HepG2 (cell line): Measurements from ENCODE around the gene SHC3. TPM values are rescaled to one million over a fixed set of nuclear protein-coding genes. Genes with fewer than 3 reads are reported as not detected.

Experiments used
- ATAC-seq: fragments of 200-7000 bp; cut with Tn5 transposase; 3 replicates; pipeline ENCODE4 v1.9.1; 2020; ENCODE audit warnings: mild to moderate bottlenecking, moderate library complexity
- BruUV-seq: library from RNA; stranded (reverse); fragments of 400-500 nt; replicated peaks from 2 replicates; lab custom pipeline; 2021; lab: Mats Ljungman, UMichigan
- CTCF ChIA-PET: fragments of 300-600 bp; formaldehyde crosslinking; extraction: SDS; loops from one replicate; lab custom pipeline; 2021; ENCODE audit warnings: low total read pairs, inconsistent platforms, low intra/inter-chr PET ratio; lab: Yijun Ruan, JAX
- POLR2A ChIA-PET: fragments of 350-600 bp; sonication (Branson Sonifier 250); formaldehyde crosslinking; loops from one replicate; lab custom pipeline; 2020; ENCODE audit warnings: antibody characterized with exemption, inconsistent platforms; lab: Yijun Ruan, JAX
- DNase-seq: peaks from one replicate; pipeline ENCODE4 v3.0.0-alpha.2; 2015; ENCODE audit warnings: low spot score
- FAIRE-seq: peaks from 3 replicates; lab custom pipeline; 2011; peaks lifted over from hg19 to GRCh38; lab: Jason Lieb, UNC
- H2AFZ ChIP-seq: one replicate; pipeline ENCODE4 v1.6.1; 2011; ENCODE audit warnings: low read length, inconsistent platforms
- H3K27ac ChIP-seq: fragments of 300-600 bp; 3 replicates; pipeline ENCODE4 v1.8.0; 2011; ENCODE audit warnings: mixed run types, mild to moderate bottlenecking, mixed read lengths, low read length, inconsistent platforms; ENCODE audit not compliant: insufficient read depth; ENCODE audit errors: extremely low read length
- H3K27me3 ChIP-seq, 2 experiments: fragments of 200-600 bp in 1 of 2; 2 replicates in 1 of 2; 3 replicates in 1 of 2; pipeline versions ENCODE4 v1.6.0 to v1.8.0; 2011; ENCODE audit warnings: low read length in 2 of 2, mild to moderate bottlenecking in 2 of 2, moderate library complexity in 2 of 2, inconsistent platforms in 1 of 2; ENCODE audit not compliant: insufficient read depth in 2 of 2, control insufficient read depth in 1 of 2
- H3K36me3 ChIP-seq, 2 experiments: fragments of 200-600 bp in 1 of 2; replicated peaks in 1 of 2; 2 replicates in 1 of 2; 3 replicates in 1 of 2; pipeline versions ENCODE4 v1.5.1 to v1.8.0; 2011; ENCODE audit warnings: low read length in 2 of 2, inconsistent platforms in 1 of 2; ENCODE audit not compliant: insufficient read depth in 2 of 2, control insufficient read depth in 1 of 2
- H3K4me1 ChIP-seq: 2 replicates; pipeline ENCODE4 v1.5.1; 2012; ENCODE audit warnings: low read length, inconsistent platforms; ENCODE audit not compliant: insufficient read depth
- H3K4me2 ChIP-seq: 2 replicates; pipeline ENCODE4 v1.6.0; 2011; ENCODE audit warnings: low read depth, low read length, inconsistent platforms
- H3K4me3 ChIP-seq, 3 experiments: fragments of 200-600 bp in 1 of 3; sonication (generic), shearing (Covaris generic) in 1 of 3; replicated peaks in 1 of 3; 2 replicates each; pipeline ENCODE4 v1.5.1; 2011 to 2016; ENCODE audit warnings: low read length in 3 of 3, inconsistent platforms in 2 of 3, low read depth in 2 of 3, mild to moderate bottlenecking in 2 of 3, control low read depth in 1 of 3, mixed read lengths in 1 of 3; ENCODE audit not compliant: insufficient read depth in 1 of 3
- H3K79me2 ChIP-seq: one replicate; pipeline ENCODE4 v1.6.1; 2011; ENCODE audit warnings: low read length, inconsistent platforms; ENCODE audit not compliant: insufficient read depth
- H3K9ac ChIP-seq: 2 replicates; pipeline ENCODE4 v1.6.0; 2011; ENCODE audit warnings: mild to moderate bottlenecking, low read depth, low read length, inconsistent platforms; ENCODE audit not compliant: insufficient read depth
- H3K9me3 ChIP-seq: 2 replicates; pipeline ENCODE4 v1.5.1; 2012; ENCODE audit warnings: mild to moderate bottlenecking, low read length
- H4K20me1 ChIP-seq: 2 replicates; pipeline ENCODE4 v1.6.0; 2011; ENCODE audit warnings: inconsistent platforms, mild to moderate bottlenecking, low read length, moderate library complexity; ENCODE audit not compliant: insufficient read depth
- CHCHD3 ChIP-seq: sonication (generic); formaldehyde crosslinking; IDR thresholded peaks from 2 replicates; pipeline ENCODE4 v1.8.0; 2022; ENCODE audit warnings: mild to moderate bottlenecking, missing genetic modification reagents, moderate library complexity
- HNF1A ChIP-seq, 2 experiments: sonication (generic) in 1 of 2; formaldehyde crosslinking in 1 of 2; IDR thresholded peaks; 2 replicates each; pipeline versions ENCODE4 v1.4.0 to v1.6.1; 2016 to 2020; ENCODE audit warnings: borderline replicate concordance in 1 of 2, low read depth in 1 of 2, mild to moderate bottlenecking in 1 of 2, missing genetic modification reagents in 1 of 2
- MAFK ChIP-seq, 2 experiments: IDR thresholded peaks in 1 of 2; conservative IDR thresholded peaks in 1 of 2; 2 replicates each; pipeline ENCODE4 v1.6.1; 2011; ENCODE audit warnings: improper control_type of control experiment in 2 of 2, low read length in 2 of 2
- PHF8 ChIP-seq: sonication (generic); formaldehyde crosslinking; IDR thresholded peaks from 2 replicates; pipeline ENCODE4 v1.5.0; 2020; ENCODE audit warnings: missing genetic modification reagents
- SOX13 ChIP-seq, 3 experiments: fragments of 450-650 bp in 1 of 3; sonication (generic) in 1 of 3; formaldehyde crosslinking in 1 of 3; IDR thresholded peaks in 2 of 3; conservative IDR thresholded peaks in 1 of 3; 2 replicates each; pipeline versions ENCODE4 v1.5.0 to v1.6.1; 2016 to 2020; ENCODE audit warnings: antibody characterized with exemption in 1 of 3, mild to moderate bottlenecking in 1 of 3, missing compliant biosample characterization in 1 of 3, missing genetic modification reagents in 1 of 3, moderate library complexity in 1 of 3
- ZMAT3 ChIP-seq: sonication (generic); formaldehyde crosslinking; conservative IDR thresholded peaks from 2 replicates; pipeline ENCODE4 v1.7.0; 2021; ENCODE audit warnings: missing genetic modification reagents
- ZNF501 ChIP-seq: sonication (generic); formaldehyde crosslinking; IDR thresholded peaks from 2 replicates; pipeline ENCODE4 v1.5.1; 2020; ENCODE audit warnings: mild to moderate bottlenecking, moderate library complexity, missing genetic modification reagents
- ZNF781 ChIP-seq: sonication (generic); formaldehyde crosslinking; IDR thresholded peaks from 2 replicates; pipeline ENCODE4 v1.5.1; 2020; ENCODE audit warnings: borderline replicate concordance, mild to moderate bottlenecking, missing genetic modification reagents; ENCODE audit errors: not compliant biosample characterization
- ZSCAN29 ChIP-seq: sonication (generic); formaldehyde crosslinking; conservative IDR thresholded peaks from 2 replicates; pipeline ENCODE4 v1.4.0; 2020; ENCODE audit warnings: mild to moderate bottlenecking, missing genetic modification reagents
- WGBS: methylation state at CpG from one replicate; pipeline ENCODE4 v1.1.6; 2017; ENCODE audit warnings: low lambda C conversion rate; 5-methylcytosine and 5-hydroxymethylcytosine counted together
- in situ Hi-C: cut with HindIII; loops from 2 replicates; pipeline ENCODE4 v1.10.0; 2017; ENCODE audit warnings: low pct_unique_long_range_greater_than_20kb; ENCODE audit not compliant: extremely low pct_ligation_motif_present
- intact Hi-C: fragments of 100-400 bp; cut with micrococcal nuclease; formaldehyde crosslinking; loops from one replicate; pipeline ENCODE4 v1.10.0; 2022; ENCODE audit not compliant: unreplicated experiment
- polyA plus RNA-seq, 8 experiments: library from polyadenylated mRNA; depleted of rRNA in 3 of 8; stranded (reverse) in 7 of 8; unstranded in 1 of 8; fragments of >200 nt; fragmentation: Illumina TruSeq in 4 of 8; extraction: Trizol in 4 of 8; gene quantifications; 2 replicates each; pipeline versions ENCODE4 v1.2.1 to v1.2.3, GENCODE V29; 2011 to 2016; ENCODE audit warnings: low read depth in 4 of 8, missing spikeins in 1 of 8, mixed read lengths in 1 of 8; ENCODE audit not compliant: insufficient read depth in 1 of 8
- total RNA-seq, 5 experiments: library from RNA; depleted of rRNA; stranded (reverse); fragments of >200 nt; fragmentation: Illumina TruSeq; extraction: Trizol; gene quantifications; 2 replicates each; pipeline ENCODE4 v1.2.3, GENCODE V29; 2016; ENCODE audit warnings: low read depth in 1 of 5

SHC3 gene
- total and polyA plus RNA-seq, 2 of the 13 experiments (the other 11 are each of a cell fraction or from before 2014, with no cell fraction given), result 0.09 to 0.89 TPM

- no peak for FAIRE-seq
- intact Hi-C loops, result no loop called here
- POLR2A ChIA-PET, result no interaction called here
Observed at GRCh38 chr9:89020754-89021153, 157.9 kb downstream of the SHC3 start.

More at GRCh38 chr9:89020754-89021153, 157.9 kb downstream of the SHC3 start:
- H4K20me1 ChIP-seq, result no peaks in the 10 kb centered on the region
- no peak for ATAC-seq
- H3K4me1 ChIP-seq, result no peaks in the 10 kb centered on the region
- WGBS, result 50% methylated on average over 2 of the region's 4 CpGs
- no peak overlapping the region for H3K9ac ChIP-seq
- no peaks in the 10 kb centered on the region for H3K9me3 ChIP-seq
- no peaks in the 10 kb centered on the region for H3K36me3 ChIP-seq
- no peaks in the 10 kb centered on the region for H3K79me2 ChIP-seq
- no peaks in the 10 kb centered on the region for H3K27me3 ChIP-seq
- H3K27ac ChIP-seq, result no peak overlapping the region
- BruUV-seq, result no TSS peak
- in situ Hi-C loops, result no loop called here
- H3K4me2 ChIP-seq, result no peak overlapping the region
- no peak for DNase-seq
- no peak overlapping the region for H3K4me3 ChIP-seq
- no peak overlapping the region for H2AFZ ChIP-seq
- TF ChIP-seq PHF8 (CRISPR knock-in tag) (no peak), HNF1A (IDR thresholded peaks at IDR 0.05; ENCODE audit: low read depth) (no peak), HNF1A (CRISPR knock-in tag; IDR thresholded peaks at IDR 0.05; ENCODE audit: borderline replicate concordance) (no peak), CHCHD3 (CRISPR knock-in tag) (no peak), ZMAT3 (CRISPR knock-in tag) (no peak), ZNF781 (CRISPR knock-in tag) (no peak), SOX13 (IDR thresholded peaks at IDR 0.05) (no peak), SOX13 (CRISPR knock-in tag; conservative IDR thresholded peaks at IDR 0.05 in 1 of 2, IDR thresholded peaks at IDR 0.05 in 1 of 2) (no peak), ZNF501 (CRISPR knock-in tag) (no peak), MAFK (conservative IDR thresholded peaks at IDR 0.05 in 1 of 2, IDR thresholded peaks at IDR 0.05 in 1 of 2; ENCODE audit: low read length in 2 of 2) (no peak), ZSCAN29 (CRISPR knock-in tag) (no peak)
- CTCF ChIA-PET, result no interaction called here
